ENCODE measurements around the gene PRIM2.
"Not testable (repeated sequence)": the region's sequence is repeated elsewhere in the genome, so short reads cannot be mapped to it uniquely, and the experiment has no call there.

Gene PRIM2

GRCh38 chr6:57659794-57660193 lies 342.4 kb downstream of the PRIM2 start:
- DNase-seq; intact Hi-C loops (cut with DNase I): not testable (repeated sequence)

GRCh38 chr6:57660940-57661339 lies 343.5 kb downstream of the PRIM2 start:
- intact Hi-C loops (cut with DNase I) = not testable (repeated sequence)

DNA sequence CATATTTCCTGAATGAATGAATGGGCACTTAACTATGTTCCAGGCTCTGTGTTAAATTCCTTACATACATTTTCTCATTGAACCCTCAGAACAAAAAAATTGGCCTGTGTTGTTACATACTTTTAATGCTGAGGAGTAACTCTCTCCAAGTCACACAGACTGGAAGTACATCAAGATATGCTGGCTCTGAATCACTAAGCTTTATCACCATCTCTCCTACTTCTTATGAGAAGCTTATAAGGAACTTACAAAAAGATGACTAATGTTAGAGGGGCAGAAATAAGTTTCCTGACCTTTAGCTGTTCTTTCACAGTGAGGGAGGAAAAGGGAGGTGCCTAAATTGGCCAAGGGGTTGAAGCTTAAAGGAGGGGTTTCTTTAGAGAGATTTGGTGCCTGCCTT lies 350.7 kb downstream of the PRIM2 start:
- DNase-seq; intact Hi-C loops (cut with DNase I): not testable (repeated sequence)

More at GRCh38 chr6:57660940-57661339, 343.5 kb downstream of the PRIM2 start:
- not testable (repeated sequence) for DNase-seq

- intact Hi-C loops (cut with DNase I); DNase-seq: not testable (repeated sequence)
Observed at GRCh38 chr6:57671237-57671636, 353.8 kb downstream of the PRIM2 start.

DNA sequence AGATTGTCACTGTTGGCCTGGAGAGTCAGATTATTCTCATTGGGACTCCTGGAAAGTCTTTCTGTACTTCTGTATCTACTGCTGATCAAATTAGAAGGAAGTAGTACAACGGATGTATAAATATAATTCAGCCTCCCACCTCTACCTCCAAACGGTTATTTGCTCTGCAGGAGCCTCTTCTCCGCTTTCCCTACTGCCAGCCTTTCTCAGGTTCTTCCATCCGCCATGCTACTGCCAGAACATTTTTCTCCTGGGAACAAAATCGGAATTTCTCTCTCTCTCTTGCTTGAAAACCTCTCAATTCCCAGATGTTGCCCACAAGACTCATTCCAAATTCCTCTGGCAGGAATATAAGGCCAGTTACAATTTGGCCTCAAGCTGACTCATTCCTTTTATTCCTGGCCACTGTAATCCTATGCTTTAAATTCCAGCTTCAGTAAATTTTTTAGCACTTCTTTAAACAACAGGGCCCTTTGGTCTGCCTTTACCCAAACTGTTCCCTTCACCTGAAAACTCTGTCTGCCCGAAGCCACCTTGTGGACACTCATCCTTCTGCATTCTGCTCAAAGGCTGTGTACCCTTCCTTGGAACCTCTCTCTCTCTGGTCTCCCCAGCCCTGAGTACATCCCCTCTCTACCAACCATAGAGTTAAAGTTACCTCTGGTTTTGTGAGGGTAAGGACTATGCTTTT lies 354.7 kb downstream of the PRIM2 start:
- intact Hi-C loops (cut with DNase I); DNase-seq: not testable (repeated sequence)

GRCh38 chr6:57673281-57673680 lies 355.9 kb downstream of the PRIM2 start:
- DNase-seq; intact Hi-C loops (cut with DNase I): not testable (repeated sequence)

- DNase-seq; intact Hi-C loops (cut with DNase I): not testable (repeated sequence)
Observed at GRCh38 chr6:57675386-57675785, 358.0 kb downstream of the PRIM2 start.

DNA sequence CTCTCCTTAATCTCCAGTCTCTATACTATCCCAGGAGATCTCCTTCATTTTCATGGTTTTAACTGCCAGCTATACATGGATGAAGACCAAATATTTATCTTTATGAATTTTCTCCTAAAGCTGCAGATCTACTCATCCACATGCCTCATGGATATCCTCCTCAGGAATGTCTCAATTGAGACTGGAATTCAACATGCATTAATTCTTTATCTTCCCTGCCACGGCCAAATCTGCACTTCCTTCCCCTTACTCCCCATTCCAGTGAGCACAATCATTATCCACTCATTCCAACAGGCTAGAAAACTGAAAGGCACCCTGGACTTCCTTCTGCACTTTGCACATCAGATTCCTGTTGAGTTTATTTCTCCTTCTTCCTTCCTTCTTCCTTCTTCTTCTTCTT lies 379.0 kb downstream of the PRIM2 start:
- DNase-seq; intact Hi-C loops (cut with DNase I): not testable (repeated sequence)

Data from head of caudate nucleus (tissue), 42 donors.